Activated CD4-positive, alpha-beta T cell treated with anti-CD3 and anti-CD28 coated beads, Interleukin-2, amount 50 U/mL, for 16 hours (primary cell): ENCODE measurements around the gene CNOT3.
A peak's percentile ranks its signal among the peaks of the same experiment; 100 is the strongest.
"Not testable (repeated sequence)": the region's sequence is repeated elsewhere in the genome, so short reads cannot be mapped to it uniquely, and the experiment has no call there.

Source experiments
- DNase-seq: peaks from one replicate; pipeline ENCODE4 v3.0.0-alpha.2; 2020

Gene CNOT3

DNA sequence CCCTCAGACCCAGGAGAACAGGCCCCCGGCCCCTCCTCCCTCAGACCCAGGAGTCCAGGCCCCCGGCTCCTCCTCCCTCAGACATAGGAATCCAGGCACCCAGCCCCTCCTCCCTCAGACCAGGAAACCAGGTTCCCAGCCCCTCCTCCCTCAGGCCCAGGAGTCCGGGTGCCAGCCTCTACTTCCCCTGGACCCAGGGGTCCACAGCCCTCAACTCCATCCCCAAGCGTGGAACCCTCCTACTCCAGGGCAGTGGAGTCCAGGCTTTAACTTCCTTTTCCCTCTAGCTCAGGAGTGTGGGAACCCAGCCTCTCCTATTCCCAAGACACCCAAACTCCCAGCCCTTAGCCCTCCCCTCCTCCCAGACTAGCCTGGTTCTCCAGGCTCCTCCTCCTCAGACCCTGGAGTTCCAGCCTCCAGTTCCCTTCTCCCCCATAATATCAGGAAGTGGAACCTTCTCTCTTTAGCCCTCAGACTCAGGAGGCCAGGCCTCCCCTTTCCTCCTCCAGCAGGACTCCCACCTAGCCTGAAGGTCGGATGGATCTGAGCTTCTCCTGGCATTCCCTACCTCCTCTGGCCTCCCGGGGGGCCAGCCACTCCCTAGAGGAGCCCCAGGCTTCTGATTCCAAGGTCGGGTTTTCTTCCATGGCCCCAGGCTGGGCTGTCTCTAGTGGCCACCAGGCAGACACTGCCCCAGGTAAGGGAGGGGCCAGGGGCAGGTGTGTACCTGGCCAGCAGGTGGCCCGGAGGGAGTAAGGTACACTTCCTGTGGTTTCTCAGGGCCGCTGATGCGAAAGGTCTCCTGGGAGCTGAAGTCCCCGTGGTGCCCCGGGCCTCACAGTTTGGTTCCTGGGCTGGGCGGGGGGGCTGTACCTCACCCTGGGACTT lies 35.2 kb downstream of the CNOT3 start, which contains the start of gene TMC4:
Gene TMC4, minus strand, starts transcription at position 690 of the 888 bp plus-strand sequence. Its CDS starts 43 bp downstream, at position 647.
- no peak for DNase-seq

DNA sequence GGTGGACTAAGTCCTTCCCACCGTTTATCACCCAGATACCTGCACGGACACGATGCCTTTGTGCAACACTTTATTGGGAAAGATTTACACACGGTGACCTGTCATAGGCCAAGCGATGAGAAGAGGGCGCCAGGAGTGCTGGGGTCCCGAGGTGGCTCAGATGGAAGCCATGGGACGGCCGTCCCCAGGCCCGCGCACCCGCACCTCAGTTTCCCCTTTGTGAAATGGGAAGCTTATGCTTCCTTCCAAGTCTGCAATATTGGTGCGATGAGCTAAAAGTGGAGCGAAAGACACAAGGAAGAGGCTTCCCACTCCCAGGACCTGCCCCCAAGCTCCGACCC lies 35.8 kb downstream of the CNOT3 start:
- DNase-seq: no peak

DNA sequence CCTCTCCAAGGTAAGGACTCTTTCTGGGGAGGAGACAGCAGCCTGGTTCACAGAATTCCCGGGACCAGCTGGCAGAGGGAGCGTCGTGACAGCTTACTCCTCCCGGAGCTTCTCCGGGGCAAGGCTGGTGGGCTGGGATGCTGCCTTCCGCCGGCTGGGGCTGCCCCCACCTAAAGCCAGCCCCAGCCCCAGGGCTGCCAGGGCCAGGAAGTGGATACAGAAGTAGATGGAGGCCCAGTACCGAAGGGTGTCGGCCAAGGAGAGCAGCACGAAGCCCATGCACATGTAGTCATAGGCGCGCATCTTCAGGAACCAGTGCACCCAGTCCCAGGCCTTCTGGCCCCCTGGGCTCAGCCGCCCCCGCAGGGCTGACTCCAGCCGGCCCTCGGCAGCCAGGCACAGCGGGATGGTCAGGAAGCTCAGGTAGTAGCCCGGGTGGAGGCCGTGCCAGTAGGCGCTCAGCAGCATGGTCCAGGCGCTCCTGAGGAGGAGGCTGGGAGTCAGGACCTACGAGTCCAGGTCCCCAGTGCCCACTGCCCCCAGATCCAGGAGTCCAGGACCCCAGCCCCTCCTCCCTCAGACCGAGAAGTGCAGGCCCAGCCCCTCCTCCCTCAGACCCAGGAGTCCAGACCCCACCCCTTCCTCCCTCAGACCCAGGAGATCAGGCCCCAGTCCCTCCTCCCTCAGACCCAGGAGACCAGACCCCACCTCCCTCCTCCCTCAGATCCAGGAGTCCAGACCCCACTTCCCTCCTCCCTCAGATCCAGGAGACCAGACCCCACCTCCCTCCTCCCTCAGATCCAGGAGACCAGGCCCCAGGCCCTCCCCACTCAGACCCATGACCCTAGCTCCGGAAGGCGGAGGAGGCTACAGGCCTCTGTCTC lies 36.6 kb downstream of the CNOT3 start:
- no peak for DNase-seq

- DNase-seq: no peak
Observed at GRCh38 chr19:54178581-54179261, 41.2 kb downstream of the CNOT3 start.

DNA sequence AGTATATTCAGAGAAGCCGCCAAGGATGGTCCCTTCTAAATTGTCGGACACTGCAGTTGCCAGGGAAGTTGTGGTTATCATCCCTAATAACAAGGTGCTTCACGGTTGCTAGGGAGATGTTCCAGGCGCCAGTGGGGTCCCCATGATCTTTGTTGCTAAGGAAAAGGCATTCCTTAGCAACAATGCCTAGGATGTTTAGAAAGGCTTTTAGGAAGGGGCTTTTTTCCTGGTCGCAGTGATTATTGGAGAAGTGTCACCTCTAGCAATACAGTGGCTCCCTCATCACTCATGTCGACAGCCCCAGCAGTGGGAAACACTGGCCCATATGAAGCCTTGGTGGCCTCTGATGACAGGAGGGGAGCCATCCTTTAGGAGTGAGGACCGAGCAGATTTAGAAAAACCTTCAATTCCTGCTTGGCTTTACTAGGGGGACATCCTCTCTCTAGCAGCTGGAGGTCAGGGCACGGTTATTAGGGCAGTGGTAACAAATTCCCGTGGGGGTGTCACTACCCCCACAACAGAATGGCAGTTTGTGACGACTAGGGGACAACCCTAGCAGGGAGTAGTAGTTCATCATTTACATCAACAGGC lies 41.8 kb downstream of the CNOT3 start:
- DNase-seq: no peak

GRCh38 chr19:54179921-54180461 lies 42.4 kb downstream of the CNOT3 start:
- no peak for DNase-seq

DNA sequence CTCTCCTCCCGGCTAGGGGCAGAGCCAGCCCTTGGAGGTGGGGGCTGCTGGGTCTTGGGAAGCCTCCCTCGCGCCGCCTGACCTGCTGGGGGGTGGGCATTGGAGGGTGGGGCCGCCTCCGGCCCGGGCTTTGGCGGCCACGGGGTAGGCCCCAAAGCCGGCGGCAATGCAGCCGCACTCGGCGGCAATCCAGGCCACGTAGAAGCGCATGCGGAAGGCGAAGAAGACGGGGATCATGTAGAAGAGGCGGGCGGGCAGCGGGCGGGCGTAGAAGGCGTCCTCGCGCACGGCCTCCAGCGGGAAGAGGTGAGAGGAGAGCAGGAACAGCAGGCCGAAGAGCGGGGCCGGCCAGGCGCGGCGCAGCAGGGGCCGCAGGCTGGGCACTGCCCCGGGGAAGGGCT lies 43.1 kb downstream of the CNOT3 start:
- no peak for DNase-seq

- not testable (repeated sequence) for DNase-seq
Observed at GRCh38 chr19:54181894-54182293, 44.3 kb downstream of the CNOT3 start.

DNA sequence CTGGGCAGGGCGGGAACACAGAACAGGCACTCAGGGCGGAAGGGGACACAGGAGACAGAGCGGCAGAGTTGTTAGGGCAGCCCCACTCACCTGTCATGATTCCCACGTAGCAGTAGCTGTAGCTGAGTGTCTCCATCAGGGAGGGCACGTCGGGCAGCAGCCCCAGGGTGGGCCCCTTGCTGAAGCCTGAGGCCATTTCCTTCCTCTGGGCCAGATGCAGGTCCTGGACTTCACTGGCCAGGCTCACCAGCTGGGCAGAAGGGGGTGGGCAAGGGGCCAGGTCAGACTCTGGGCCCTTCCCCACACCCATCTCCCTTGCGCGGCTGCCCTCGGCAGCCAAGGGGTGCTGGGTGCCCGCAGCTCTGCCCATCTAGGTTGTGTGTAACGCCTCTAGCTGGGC lies 45.9 kb downstream of the CNOT3 start:
- DNase-seq: no peak

DNA sequence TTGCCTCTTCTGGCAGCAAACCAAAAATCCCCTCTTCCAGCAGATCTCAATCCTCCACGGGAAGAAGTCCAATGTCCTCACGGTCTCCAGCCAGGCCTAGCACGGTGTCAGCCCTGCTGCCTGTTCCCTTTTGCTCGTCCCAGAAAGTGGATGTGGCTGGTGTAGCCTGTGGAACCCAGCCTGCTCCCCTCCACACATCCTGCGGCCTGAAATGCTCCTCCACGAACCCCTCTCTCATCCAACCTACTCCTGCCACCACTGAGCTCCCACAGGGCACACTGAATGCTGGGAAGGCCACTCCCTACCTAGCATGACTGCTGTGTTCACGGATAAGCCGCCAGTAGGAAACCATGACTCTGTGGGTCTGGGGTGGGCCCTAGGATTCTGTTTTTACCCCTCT lies 48.8 kb downstream of the CNOT3 start:
- no peak for DNase-seq

- no peak for DNase-seq
Observed at GRCh38 chr19:54186934-54187381, 49.4 kb downstream of the CNOT3 start.

DNA sequence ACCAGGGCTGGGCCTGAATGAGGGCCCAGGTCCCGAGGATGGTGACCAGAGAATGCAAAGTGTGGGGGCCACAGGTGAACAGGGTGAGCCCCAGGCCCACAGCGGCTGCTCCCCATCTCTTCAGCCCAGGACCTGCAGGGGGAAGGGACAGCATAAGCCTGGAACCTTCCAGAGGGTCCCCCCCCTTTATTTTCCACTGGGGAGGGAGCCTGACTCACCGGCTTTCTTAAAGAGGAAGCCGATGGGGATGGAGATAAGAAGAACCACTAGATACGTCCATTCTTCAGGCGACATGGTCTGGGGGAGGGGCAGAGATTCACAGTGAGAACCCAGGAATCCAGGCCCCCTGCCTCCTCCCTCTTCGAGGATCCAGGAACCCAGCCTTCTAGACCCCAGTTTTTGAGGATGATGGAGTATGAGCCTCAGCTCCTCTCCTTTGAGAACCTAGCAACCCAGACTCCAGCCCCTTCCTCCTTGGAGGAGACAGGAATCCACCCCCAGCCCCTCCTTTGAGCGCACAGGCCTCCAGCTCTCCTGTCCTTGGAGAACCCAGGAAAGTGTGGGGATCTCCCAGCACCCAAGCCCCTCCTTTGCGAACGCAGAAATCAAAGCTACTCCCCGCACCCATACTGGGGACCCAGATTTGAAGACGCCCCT lies 50.8 kb downstream of the CNOT3 start:
- DNase-seq: peak; percentile 74

DNA sequence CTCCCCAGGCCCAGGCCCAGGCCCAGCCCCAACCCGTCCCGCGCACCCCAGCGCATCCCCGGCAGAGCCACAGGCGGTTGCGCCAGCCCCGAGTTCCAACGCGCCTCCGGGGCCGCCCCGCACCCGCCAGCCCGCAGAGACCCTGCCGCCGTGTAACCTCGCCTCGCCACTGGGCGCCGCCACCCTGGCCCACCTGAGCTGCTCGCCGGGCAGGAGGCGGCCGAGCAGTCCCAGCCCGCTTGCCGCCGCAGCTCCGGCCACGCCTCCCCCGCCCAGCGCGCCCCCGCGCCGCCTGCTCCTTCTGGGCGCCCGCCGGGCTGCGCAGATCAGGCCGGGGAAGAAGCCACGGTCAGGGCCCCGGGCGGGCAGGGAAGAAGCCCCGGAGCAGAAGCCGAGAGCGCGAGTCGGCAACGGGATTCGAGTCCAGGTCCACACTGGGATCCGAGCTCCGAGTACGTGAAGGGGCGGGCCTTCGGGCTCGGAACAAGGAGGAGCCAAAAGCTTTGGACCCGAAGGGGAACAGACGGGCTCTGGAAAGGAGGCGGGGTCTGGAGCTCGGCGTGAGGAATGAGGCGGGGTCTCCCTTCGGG lies 51.7 kb downstream of the CNOT3 start, which contains the start of gene MBOAT7:
Gene MBOAT7, minus strand, starts transcription at position 436 of the 590 bp plus-strand sequence. CDS start 1,072 bp downstream, outside the sequence.
- DNase-seq: no peak

DNA sequence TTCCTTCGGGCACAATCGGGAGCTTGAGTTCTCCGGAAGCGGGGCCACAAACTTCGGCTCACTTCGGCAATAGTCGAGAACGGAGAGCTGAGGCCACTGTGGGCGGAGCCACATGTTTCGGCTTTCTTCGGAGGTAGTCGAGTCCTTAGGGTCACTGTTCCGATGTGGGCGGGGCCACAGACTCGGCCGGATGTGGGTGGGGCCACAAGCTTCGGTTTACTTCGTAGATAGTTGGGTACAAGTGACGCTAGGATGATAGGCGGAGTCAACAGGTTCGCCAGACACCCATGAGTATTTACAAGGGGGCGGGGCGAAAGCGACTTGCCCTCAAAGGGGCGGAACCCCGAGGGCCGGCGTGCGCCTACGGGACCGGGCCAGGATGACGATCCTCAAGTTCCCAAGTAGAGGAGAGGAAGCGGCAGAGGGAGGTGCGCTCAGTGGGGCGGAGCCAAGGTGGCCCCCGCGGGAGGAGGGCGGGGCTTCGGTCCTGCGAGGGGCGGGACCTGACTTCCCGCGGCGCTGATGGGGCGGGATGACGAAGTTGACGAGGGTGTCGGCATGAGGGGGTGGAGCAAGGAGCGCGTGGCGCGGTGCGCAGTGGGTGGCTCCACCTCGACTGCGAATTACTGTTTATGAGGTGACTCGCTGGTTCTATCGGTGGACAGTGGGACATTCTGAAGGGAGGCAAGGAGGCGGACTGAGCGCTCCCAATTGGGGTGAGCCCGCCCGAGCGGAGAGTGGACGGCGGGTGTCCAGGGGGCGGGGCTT lies 52.4 kb downstream of the CNOT3 start:
- peak; percentile 100 for DNase-seq

DNA sequence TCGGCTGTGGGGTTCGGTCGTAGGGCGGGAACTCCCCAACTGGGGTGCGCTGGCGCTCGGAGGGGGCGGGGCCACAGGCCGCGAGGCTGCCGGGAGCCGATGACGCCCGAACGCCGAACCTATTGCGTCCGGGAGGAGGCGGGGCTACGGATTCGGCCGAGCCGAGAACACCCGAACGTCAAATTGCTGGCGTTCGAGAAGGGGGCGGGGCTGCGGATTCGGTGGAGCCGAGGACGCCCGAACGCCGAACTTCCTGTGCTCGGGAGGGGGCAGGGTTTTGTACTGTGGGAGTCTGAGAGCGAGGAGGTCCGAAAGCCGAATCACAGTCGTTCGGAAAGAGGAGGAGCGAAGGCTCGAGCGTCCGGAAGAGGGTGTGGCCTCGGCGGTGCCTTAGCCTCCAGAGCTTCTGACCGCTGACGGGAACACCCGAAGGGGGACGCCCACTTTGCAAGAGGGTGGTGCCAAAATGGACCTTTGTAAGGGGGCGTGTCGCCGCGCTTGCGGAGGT lies 53.0 kb downstream of the CNOT3 start:
- peak; percentile 100 for DNase-seq

GRCh38 chr19:54191011-54191810 lies 53.6 kb downstream of the CNOT3 start, which contains the start of gene TSEN34:
TSS of gene TSEN34 (plus strand) at chr19:54191308. CDS start at chr19:54191365, 57 bp downstream.
- DNase-seq: peak; percentile 90

GRCh38 chr19:54191811-54192453 lies 54.4 kb downstream of the CNOT3 start:
- DNase-seq: no peak

DNA sequence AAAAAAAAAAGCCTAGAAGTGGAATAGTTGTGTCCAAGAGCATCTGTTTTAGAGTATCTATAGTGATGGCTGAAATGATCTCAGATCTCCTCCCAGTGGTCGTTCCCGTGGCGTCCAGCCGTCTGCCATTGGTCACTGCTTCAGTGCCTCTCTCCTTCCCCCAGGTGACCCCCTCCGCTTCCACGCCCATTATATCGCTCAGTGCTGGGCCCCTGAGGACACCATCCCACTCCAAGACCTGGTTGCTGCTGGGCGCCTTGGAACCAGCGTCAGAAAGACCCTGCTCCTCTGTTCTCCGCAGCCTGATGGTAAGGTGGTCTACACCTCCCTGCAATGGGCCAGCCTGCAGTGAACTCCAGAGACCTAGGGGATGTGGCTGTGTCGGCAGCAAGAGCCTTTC lies 55.4 kb downstream of the CNOT3 start:
- DNase-seq: no peak

DNA sequence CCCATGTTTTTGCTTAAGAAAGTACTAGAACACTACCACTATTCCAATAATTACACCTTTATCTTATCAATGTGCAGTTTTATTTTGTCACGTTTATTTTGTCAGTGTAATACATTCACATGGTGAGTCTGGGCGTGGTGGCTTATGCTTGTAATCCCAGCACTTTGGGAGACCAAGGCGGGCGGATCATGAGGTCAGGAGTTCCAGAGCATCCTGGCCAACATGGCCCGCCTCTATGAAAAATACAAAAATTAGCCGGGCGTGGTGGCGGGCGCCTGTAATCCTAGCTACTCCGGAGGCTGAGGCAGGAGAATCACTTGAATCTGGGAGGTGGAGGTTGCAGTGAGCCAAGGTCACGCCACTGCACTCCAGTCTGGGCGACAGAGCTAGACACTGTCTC lies 56.9 kb downstream of the CNOT3 start:
- not testable (repeated sequence) for DNase-seq
